ENCODE data around the gene RASAL1. TPM values are rescaled to one million over a fixed set of nuclear protein-coding genes. Genes with fewer than 3 reads are reported as not detected.

The RASAL1 gene
- polyA plus RNA-seq, 1 donor (not counting 4 experiments of a cell fraction or from before 2014, with no cell fraction given) = 0.05 TPM

DNA sequence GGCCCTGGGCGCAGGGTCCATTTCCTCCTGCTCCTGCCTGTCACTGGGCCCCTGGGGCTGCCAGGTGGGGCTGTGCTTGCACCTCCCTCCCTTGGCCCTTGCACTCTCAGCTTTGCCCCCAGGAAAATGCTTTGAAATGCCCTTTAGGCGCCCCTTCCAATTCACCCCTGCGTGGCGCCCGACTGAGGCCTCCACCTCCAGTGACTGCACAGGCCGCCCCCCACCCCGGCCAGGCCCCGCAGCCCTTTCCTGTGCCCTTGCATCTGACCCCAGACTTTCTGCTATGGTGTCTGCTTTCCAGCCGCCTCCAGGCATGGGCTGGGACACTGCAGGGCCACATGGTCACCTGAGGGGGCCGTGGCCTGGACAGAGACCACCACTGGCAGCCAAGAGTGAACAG, 32.3 kb upstream of the RASAL1 start:
- Histone ChIP-seq H3K4me1 (ENCODE audit: control insufficient read depth, extremely low read depth, insufficient read depth, low read length) (no peaks in the 10 kb centered on the region), H3K36me3 (ENCODE audit: control insufficient read depth in 2 of 2, extremely low read depth in 1 of 2, insufficient read depth in 2 of 2, low read length in 2 of 2) (peaks cover 52 to 56% of the 10 kb centered on the region in 2 experiments), H3K27ac (ENCODE audit: control insufficient read depth, insufficient read depth, low read length) (no peak overlapping the region), H3K9me1 (ENCODE audit: control insufficient read depth, extremely low read depth, insufficient read depth, low read length) (no peaks in the 10 kb centered on the region), H3K4me3 (ENCODE audit: control insufficient read depth in 2 of 3, extremely low read depth in 1 of 3, insufficient read depth in 2 of 3, low read depth in 1 of 3, low read length in 3 of 3) (no peak overlapping the region), H3K4me2 (ENCODE audit: control insufficient read depth, extremely low read depth, insufficient read depth, low read depth, low read length) (no peak overlapping the region), H4K20me1 (ENCODE audit: control insufficient read depth, extremely low read depth, insufficient read depth, low read length) (no peaks in the 10 kb centered on the region), H3K27me3 (ENCODE audit: control insufficient read depth, extremely low read depth, insufficient read depth, low read length) (no peaks in the 10 kb centered on the region), H3K79me2 (ENCODE audit: control insufficient read depth, insufficient read depth, low read length) (no peaks in the 10 kb centered on the region), H2AFZ (ENCODE audit: control insufficient read depth, low read length) (no peak overlapping the region), H3K9me3 (ENCODE audit: control insufficient read depth, low read depth, low read length) (no peaks in the 10 kb centered on the region), H3K9ac (ENCODE audit: control insufficient read depth, extremely low read depth, insufficient read depth, low read length) (no peak overlapping the region)
- DNase-seq (ENCODE audit: low read depth, low spot score) (no peak), FAIRE-seq (no peak)
- dilution Hi-C loops (cut with MboI; ENCODE audit: extremely low pct_ligation_motif_present, low sequenced_read_pairs) = loop anchor here (25.0 kb wide), 1 partner anchor 106 kb away; the partner anchor contains the start of gene DTX1
- TF ChIP-seq, protein P1, sequence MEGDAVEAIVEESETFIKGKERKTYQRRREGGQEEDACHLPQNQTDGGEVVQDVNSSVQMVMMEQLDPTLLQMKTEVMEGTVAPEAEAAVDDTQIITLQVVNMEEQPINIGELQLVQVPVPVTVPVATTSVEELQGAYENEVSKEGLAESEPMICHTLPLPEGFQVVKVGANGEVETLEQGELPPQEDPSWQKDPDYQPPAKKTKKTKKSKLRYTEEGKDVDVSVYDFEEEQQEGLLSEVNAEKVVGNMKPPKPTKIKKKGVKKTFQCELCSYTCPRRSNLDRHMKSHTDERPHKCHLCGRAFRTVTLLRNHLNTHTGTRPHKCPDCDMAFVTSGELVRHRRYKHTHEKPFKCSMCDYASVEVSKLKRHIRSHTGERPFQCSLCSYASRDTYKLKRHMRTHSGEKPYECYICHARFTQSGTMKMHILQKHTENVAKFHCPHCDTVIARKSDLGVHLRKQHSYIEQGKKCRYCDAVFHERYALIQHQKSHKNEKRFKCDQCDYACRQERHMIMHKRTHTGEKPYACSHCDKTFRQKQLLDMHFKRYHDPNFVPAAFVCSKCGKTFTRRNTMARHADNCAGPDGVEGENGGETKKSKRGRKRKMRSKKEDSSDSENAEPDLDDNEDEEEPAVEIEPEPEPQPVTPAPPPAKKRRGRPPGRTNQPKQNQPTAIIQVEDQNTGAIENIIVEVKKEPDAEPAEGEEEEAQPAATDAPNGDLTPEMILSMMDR (optimal IDR thresholded peaks at IDR 0.05 in 1 of 3, IDR thresholded peaks at IDR 0.05 in 1 of 3, conservative IDR thresholded peaks at IDR 0.05 in 1 of 3; ENCODE audit: extremely low read depth in 1 of 3, insufficient read depth in 2 of 3, low read length in 3 of 3) = no peak
- TF ChIP-seq EZH2 (IDR thresholded peaks at IDR 0.05; ENCODE audit: low read length) = no peak

DNA sequence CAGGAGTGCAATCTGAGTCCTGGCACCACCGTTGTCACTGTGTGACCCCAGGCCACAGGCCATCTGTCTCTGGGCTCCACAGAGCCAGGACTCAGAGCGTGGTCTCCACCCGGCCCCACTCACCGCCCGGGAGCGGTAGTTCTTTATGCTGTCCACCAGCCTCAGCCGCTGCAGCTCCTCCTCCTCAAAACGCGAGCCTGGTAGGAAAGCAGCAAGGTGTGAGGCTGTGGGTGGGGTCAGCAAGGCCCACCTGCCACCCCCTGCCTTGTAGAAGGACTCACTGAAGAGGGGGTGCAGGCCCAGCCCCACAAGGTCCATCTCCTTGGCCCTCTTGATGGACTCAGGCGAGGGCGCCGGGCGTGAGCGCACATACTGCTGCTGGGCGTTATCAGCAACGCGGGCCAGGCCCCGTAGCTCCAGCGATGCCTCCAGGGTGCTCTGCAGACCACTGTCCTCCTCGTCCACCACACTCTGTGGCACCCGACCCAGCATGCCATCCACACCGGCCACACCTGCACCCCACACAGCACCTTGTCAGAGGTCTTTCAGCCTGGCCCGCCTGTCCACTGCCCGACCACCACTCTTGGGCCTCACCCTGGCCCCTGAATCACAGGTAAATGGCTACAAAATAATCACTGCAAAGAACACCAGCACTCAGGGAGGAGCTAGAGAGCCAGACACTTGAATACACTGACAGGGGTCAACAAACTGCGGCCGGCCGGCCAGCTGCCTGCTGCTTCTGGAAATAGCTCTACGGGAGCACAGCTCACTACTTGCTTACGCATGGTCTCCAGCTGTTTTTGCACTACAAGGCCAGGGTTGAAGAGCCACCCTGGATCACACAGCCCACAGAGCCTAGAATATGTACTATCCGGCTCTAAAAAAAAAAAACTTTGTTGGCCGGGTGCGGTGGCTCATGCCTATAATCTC, 30.2 kb upstream of the RASAL1 start:
- Histone ChIP-seq H3K9me1 (ENCODE audit: control insufficient read depth, extremely low read depth, insufficient read depth, low read length) (no peaks in the 10 kb centered on the region), H3K9ac (ENCODE audit: control insufficient read depth, extremely low read depth, insufficient read depth, low read length) (no peak overlapping the region), H3K4me2 (ENCODE audit: control insufficient read depth, extremely low read depth, insufficient read depth, low read depth, low read length) (no peak overlapping the region), H3K4me3 (ENCODE audit: control insufficient read depth in 2 of 3, extremely low read depth in 1 of 3, insufficient read depth in 2 of 3, low read depth in 1 of 3, low read length in 3 of 3) (no peak overlapping the region), H3K36me3 (ENCODE audit: control insufficient read depth in 2 of 2, extremely low read depth in 1 of 2, insufficient read depth in 2 of 2, low read length in 2 of 2) (peaks cover 42 to 43% of the 10 kb centered on the region in 2 experiments), H3K9me3 (ENCODE audit: control insufficient read depth, low read depth, low read length) (no peaks in the 10 kb centered on the region), H3K4me1 (ENCODE audit: control insufficient read depth, extremely low read depth, insufficient read depth, low read length) (no peaks in the 10 kb centered on the region), H3K27ac (ENCODE audit: control insufficient read depth, insufficient read depth, low read length) (no peak overlapping the region), H2AFZ (ENCODE audit: control insufficient read depth, low read length) (no peak overlapping the region), H4K20me1 (ENCODE audit: control insufficient read depth, extremely low read depth, insufficient read depth, low read length) (no peaks in the 10 kb centered on the region), H3K27me3 (ENCODE audit: control insufficient read depth, extremely low read depth, insufficient read depth, low read length) (no peaks in the 10 kb centered on the region), H3K79me2 (ENCODE audit: control insufficient read depth, insufficient read depth, low read length) (no peaks in the 10 kb centered on the region)
- dilution Hi-C loops (cut with MboI; ENCODE audit: extremely low pct_ligation_motif_present, low sequenced_read_pairs) = loop anchor here (25.0 kb wide), 1 partner anchor 103 kb away; the partner anchor contains the start of gene DTX1
- DNase-seq (ENCODE audit: low read depth, low spot score) (no peak), FAIRE-seq (no peak)
- TF ChIP-seq EZH2 (IDR thresholded peaks at IDR 0.05; ENCODE audit: low read length) = no peak
- TF ChIP-seq, protein P1 (optimal IDR thresholded peaks at IDR 0.05 in 1 of 3, IDR thresholded peaks at IDR 0.05 in 1 of 3, conservative IDR thresholded peaks at IDR 0.05 in 1 of 3; ENCODE audit: extremely low read depth in 1 of 3, insufficient read depth in 2 of 3, low read length in 3 of 3) = no peak

All from keratinocyte (primary cell).